GM19025 (cell line): ENCODE data around the gene PAQR4.
A peak's percentile ranks its signal among the peaks of the same experiment; 100 is the strongest.

Source experiments
- ATAC-seq: cut with Tn5 transposase; IDR thresholded peaks from one replicate; pipeline ENCODE4 v1.9.1; 2021; ENCODE audit warnings: mild to moderate bottlenecking, low read depth, moderate library complexity; ENCODE audit not compliant: unreplicated experiment

PAQR4 gene

GRCh38 chr16:3000540-3000939 is 31.4 kb downstream of the PAQR4 start:
- no peak for ATAC-seq

- no peak for ATAC-seq
These were observed 32.2 kb downstream of the PAQR4 start for GRCh38 chr16:3001316-3001715.

GRCh38 chr16:3003582-3004270 is 34.6 kb downstream of the PAQR4 start:
- ATAC-seq = peak; percentile 97

- no peak for ATAC-seq
These were observed 35.2 kb downstream of the PAQR4 start for GRCh38 chr16:3004319-3004718.

- no peak for ATAC-seq
These were observed 35.7 kb downstream of the PAQR4 start for GRCh38 chr16:3004781-3005284.

- no peak for ATAC-seq
These were observed 38.2 kb downstream of the PAQR4 start for GRCh38 chr16:3007059-3007956.

GRCh38 chr16:3007957-3008689 is 39.0 kb downstream of the PAQR4 start:
- no peak for ATAC-seq

- ATAC-seq = no peak
These were observed 39.5 kb downstream of the PAQR4 start for GRCh38 chr16:3008690-3009037.

- ATAC-seq = no peak
These were observed 40.6 kb downstream of the PAQR4 start for GRCh38 chr16:3009568-3010390.

- ATAC-seq = no peak
These were observed 41.4 kb downstream of the PAQR4 start for GRCh38 chr16:3010510-3010909.

- no peak for ATAC-seq
These were observed 43.1 kb downstream of the PAQR4 start for GRCh38 chr16:3012246-3012645.

GRCh38 chr16:3012828-3013420 is 43.8 kb downstream of the PAQR4 start, which contains the start of gene CLDN9:
CLDN9 (plus strand) TSS chr16:3012923; CDS start chr16:3013363, 440 bp downstream.
- no peak for ATAC-seq

GRCh38 chr16:3013491-3013951 is 44.4 kb downstream of the PAQR4 start:
- no peak for ATAC-seq

- no peak for ATAC-seq
These were observed 45.0 kb downstream of the PAQR4 start for GRCh38 chr16:3013998-3014690.

GRCh38 chr16:3014971-3015370 is 45.8 kb downstream of the PAQR4 start:
- ATAC-seq = no peak

- no peak for ATAC-seq
These were observed 46.8 kb downstream of the PAQR4 start for GRCh38 chr16:3015865-3016521.

GRCh38 chr16:3017344-3017743 is 48.2 kb downstream of the PAQR4 start:
- no peak for ATAC-seq

GRCh38 chr16:3017794-3018506 is 48.8 kb downstream of the PAQR4 start, which contains the start of gene CLDN6:
CLDN6 (minus strand) TSS chr16:3018183; CDS start chr16:3016021, 2,162 bp downstream.
- no peak for ATAC-seq
